Measurements from ENCODE around the gene UXT. TPM values are rescaled to one million over a fixed set of nuclear protein-coding genes. Genes with fewer than 3 reads are reported as not detected.

UXT gene
- total RNA-seq, 1 donor, result 257 TPM

- no peak for DNase-seq (ENCODE audit: low read depth in 2 of 3, low spot score in 2 of 3)
Observed at GRCh38 chrX:47649781-47650163, 9.2 kb downstream of the UXT start.

GRCh38 chrX:47649271-47649670 lies 9.7 kb downstream of the UXT start:
- DNase-seq (ENCODE audit: low read depth in 2 of 3, low spot score in 2 of 3), result no peak

DNA sequence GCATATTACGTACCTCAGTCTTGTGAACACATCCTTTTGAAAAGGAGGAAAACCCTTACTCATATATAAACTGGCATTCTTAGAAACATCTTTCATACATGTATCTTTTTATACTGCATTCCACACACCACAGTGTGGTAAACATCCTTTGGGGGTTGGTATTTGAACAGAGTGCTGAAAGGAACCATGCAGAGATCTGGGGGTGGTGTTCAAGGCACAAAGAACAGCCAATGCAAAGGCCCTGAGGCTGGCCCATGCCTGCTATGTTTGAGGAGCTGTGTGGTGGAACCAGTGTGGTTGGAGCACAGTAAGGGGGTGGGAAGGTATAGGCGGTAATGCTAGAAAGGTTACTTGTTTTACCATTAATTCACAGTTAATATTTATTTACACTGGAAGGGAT lies 10.6 kb downstream of the UXT start:
- DNase-seq (ENCODE audit: low read depth in 2 of 3, low spot score in 2 of 3), result no peak

DNA sequence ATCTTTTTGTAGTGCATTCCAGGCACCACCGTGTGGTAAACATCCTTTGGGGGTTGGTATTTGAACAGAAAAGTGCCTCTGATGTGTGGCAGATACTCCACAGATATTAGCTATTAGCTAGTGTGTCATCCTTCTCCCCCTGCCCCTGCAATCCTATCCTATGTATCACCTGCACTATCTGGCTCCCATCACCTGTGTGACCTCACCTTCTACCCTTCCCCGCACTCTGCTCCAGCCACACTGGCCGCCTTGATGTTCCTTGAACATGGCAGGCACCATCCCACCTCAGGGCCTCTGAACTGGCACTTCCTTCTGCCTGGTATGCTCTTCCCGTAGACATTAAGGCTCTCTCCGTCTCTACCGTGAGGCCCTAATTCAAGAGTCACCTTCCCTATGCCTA lies 12.3 kb downstream of the UXT start:
- DNase-seq (ENCODE audit: low read depth in 2 of 3, low spot score in 2 of 3), result no peak

DNA sequence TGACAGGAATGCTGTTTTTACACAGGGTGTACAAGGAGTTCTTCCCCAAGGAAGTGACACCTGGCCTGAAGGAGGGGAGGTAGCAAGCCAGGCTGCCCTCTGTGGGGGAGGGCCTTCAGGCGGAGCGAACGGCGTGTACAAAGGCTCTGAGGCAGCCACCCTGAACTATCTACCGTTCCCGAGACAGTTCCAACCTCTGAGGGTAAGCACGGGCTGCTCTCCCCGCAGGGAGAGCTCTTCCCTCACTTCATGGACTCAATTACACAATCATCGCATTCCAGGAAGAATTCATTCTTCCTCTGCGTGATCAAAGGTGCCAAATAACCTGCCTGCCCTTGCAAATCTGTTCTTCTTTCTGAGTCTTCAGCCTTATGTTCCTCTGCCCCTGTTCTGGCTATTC lies 13.4 kb downstream of the UXT start:
- no peak for DNase-seq (ENCODE audit: low read depth in 2 of 3, low spot score in 2 of 3)

DNA sequence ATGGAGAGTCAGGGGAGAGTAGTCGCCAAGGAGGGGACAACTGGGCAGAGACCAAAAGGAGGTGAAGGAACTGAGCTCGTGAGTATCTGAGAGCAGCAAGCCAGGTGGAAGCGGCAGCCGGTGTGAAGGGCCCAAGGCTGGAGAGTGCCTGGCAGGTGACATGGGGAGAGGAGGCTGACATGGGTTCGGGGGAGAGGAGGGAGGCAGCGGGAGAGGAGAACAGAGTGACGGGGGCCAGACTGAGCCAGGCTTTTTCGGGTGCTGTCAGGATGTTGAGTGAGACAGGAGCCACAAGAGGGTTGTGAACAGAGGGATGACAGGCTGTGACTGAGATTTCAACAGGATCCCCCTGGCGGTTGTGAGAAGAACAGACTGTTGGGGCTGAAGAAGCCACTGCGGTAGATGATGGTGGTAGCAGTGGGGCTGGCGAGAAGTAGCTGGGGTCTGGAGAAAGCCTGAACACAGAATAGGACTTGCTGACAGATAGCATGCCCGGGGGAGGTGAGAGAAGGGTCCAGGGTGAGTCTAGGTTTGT lies 14.4 kb downstream of the UXT start:
- DNase-seq (ENCODE audit: low read depth in 2 of 3, low spot score in 2 of 3), result peak in 1 of 3 donors; percentile 6

DNA sequence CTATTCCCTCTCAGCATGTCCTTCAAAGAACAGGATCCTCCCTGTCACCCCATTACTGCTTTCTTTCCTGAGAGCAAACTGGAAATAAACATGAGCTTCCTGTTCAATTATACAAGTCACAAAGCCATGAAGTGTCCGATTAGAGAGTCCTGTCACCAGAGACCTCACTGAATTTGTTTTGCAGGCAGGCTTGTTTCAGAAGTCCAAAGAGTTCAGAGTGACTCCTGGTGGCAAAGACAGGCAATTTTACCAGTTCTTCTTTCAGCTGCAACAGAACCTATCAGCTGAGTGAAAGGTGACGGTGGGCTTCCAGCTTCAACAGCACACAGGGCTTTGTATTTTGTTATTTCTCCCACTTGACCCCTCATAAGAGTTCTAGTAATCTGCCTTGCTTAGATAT lies 15.1 kb downstream of the UXT start:
- peak in 1 of 3 donors; percentile 62 for DNase-seq (ENCODE audit: low read depth in 2 of 3, low spot score in 2 of 3)

DNA sequence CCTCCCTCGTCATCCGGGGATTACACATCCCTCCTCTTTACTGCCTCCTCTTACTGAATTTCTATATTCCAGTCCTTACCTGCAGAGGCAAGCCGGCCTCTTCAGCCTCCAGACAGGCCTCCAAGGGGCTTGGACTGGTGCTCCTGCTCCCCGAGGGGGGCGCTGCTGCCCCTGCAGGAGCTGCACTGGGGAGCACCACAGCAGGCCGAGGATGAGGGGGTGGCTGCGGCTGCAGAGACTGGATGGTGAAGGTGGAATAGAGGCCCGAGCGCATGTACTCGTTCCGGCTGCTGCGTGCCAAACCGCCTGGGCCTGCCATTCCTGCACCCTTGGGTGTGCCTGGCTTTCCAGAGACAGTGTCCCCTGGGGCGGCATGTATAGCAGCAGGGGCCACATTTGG lies 20.2 kb downstream of the UXT start:
- DNase-seq (ENCODE audit: low read depth in 2 of 3, low spot score in 2 of 3), result no peak

- DNase-seq (ENCODE audit: low read depth in 2 of 3, low spot score in 2 of 3), result peak in 2 of 3 donors; percentile 75 to 80
Observed at GRCh38 chrX:47637546-47638195, 21.3 kb downstream of the UXT start.

GRCh38 chrX:47634871-47635575 lies 24.0 kb downstream of the UXT start:
- no peak for DNase-seq (ENCODE audit: low read depth in 2 of 3, low spot score in 2 of 3)

- no peak for DNase-seq (ENCODE audit: low read depth in 2 of 3, low spot score in 2 of 3)
Observed at GRCh38 chrX:47633689-47634590, 25.0 kb downstream of the UXT start.

DNA sequence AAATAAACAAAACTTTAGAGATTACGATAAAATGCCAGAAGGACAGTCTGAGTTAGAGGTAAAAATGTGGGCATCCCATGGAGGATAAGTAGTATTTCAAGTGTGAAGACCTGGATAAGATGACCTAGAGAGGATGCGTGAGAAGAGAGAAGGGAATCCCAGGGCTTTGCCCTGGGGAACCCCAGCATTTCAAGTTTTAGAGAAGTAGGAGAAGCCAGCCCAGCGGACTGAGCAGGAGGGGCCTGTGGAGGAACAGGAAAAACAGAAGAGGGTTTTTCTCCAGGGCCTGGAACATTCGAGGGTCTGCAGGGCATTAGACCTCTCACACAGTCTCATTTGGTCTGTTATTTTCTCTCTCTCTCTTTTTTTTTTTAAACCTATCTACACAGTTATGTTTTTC lies 26.3 kb downstream of the UXT start:
- DNase-seq (ENCODE audit: low read depth in 2 of 3, low spot score in 2 of 3), result no peak

GRCh38 chrX:47631676-47632075 lies 27.3 kb downstream of the UXT start:
- no peak for DNase-seq (ENCODE audit: low read depth in 2 of 3, low spot score in 2 of 3)

GRCh38 chrX:47629419-47630200 lies 29.4 kb downstream of the UXT start, which contains the start of gene CFP:
Gene CFP, minus strand, starts transcription at chrX:47629930. Its CDS starts 86 bp downstream, at chrX:47629844.
- no peak for DNase-seq (ENCODE audit: low read depth in 2 of 3, low spot score in 2 of 3)

GRCh38 chrX:47628982-47629381 lies 30.0 kb downstream of the UXT start:
- peak in 1 of 3 donors; percentile 37 for DNase-seq (ENCODE audit: low read depth in 2 of 3, low spot score in 2 of 3)

GRCh38 chrX:47625365-47625764 lies 33.6 kb downstream of the UXT start:
- no peak for DNase-seq (ENCODE audit: low read depth in 2 of 3, low spot score in 2 of 3)

- DNase-seq (ENCODE audit: low read depth in 2 of 3, low spot score in 2 of 3), result peak in 2 of 3 donors; percentile 61 to 72
Observed at GRCh38 chrX:47623540-47624027, 35.4 kb downstream of the UXT start.

DNA sequence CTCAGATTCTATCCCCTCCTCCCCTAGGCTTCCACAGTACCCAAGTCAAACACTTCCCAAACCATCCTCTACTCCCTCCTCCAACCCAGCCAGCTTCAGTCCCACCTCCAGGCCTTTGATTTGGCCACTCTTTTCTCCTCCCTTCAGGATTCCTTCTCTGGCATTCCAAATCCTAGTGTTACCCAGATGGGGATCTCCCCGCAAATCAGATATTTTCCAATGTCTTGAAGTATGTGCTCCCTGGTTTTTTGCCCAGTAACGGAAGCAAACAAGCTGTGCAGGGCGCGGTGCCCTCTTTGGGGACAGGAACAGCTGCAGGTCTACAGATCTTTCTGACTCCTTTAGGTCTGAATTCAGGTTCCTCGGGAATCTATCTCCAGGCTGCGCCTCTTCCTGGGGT lies 37.1 kb downstream of the UXT start:
- DNase-seq (ENCODE audit: low read depth in 2 of 3, low spot score in 2 of 3), result no peak

GRCh38 chrX:47620303-47620685 lies 38.7 kb downstream of the UXT start:
- no peak for DNase-seq (ENCODE audit: low read depth in 2 of 3, low spot score in 2 of 3)

All from hematopoietic multipotent progenitor cell (in vitro differentiated cells).